AG09309 (cell line): ENCODE measurements around the gene IDH3G.

ENCODE experiments used
- DNase-seq: peaks from one replicate; pipeline ENCODE4 v3.0.0-alpha.2; 2010; ENCODE audit warnings: low read depth
- H3K4me3 ChIP-seq: 2 replicates; pipeline ENCODE4 v1.5.1; 2011; ENCODE audit warnings: mild to moderate bottlenecking, low read depth, low read length, moderate library complexity; ENCODE audit not compliant: control insufficient read depth
- TF ChIP-seq, protein P1 (sequence below): IDR thresholded peaks from 2 replicates; pipeline ENCODE4 v1.5.1; 2011; ENCODE audit warnings: mild to moderate bottlenecking, low read depth, low read length, inconsistent platforms; ENCODE audit not compliant: insufficient read depth, control insufficient read depth; ENCODE audit errors: missing control alignments

The IDH3G gene

DNA sequence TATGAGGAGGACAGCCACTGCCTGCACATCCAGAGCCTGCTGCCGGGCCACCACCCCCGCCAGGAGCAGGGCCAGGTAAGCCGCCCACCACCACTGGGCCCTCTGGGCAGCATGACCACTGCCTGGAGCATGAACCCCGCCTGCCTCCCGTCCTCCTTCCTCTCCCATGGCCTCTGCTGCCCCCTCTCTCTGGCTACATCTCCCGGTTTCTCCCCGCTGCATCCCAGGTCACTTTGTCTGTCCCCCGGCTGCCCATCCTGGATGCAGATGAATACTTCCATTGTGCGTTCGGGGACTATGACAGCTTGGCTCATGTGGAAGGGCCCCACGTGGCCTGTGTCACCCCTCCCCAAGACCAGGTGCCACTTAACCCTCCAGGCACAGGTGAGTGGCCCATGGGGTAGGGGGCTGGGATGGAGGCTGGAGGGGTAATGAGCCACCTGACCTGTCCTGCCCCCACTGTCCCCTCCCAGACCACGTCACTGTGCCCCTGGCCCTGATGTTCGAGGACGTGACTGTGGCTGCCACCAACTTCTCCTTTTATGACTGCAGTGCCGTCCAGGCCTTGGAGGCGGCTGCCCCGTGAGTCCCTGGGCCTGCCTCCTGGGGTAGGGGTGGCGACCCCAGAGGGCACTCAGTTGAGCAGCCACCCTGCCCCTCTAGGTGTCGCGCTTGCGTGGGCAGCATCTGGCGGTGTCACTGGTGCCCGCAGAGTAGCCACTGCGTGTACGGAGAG lies 24.1 kb downstream of the IDH3G start:
- no peak for DNase-seq
- TF ChIP-seq, protein P1, sequence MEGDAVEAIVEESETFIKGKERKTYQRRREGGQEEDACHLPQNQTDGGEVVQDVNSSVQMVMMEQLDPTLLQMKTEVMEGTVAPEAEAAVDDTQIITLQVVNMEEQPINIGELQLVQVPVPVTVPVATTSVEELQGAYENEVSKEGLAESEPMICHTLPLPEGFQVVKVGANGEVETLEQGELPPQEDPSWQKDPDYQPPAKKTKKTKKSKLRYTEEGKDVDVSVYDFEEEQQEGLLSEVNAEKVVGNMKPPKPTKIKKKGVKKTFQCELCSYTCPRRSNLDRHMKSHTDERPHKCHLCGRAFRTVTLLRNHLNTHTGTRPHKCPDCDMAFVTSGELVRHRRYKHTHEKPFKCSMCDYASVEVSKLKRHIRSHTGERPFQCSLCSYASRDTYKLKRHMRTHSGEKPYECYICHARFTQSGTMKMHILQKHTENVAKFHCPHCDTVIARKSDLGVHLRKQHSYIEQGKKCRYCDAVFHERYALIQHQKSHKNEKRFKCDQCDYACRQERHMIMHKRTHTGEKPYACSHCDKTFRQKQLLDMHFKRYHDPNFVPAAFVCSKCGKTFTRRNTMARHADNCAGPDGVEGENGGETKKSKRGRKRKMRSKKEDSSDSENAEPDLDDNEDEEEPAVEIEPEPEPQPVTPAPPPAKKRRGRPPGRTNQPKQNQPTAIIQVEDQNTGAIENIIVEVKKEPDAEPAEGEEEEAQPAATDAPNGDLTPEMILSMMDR, result no peak
- no peak overlapping the region for H3K4me3 ChIP-seq

DNA sequence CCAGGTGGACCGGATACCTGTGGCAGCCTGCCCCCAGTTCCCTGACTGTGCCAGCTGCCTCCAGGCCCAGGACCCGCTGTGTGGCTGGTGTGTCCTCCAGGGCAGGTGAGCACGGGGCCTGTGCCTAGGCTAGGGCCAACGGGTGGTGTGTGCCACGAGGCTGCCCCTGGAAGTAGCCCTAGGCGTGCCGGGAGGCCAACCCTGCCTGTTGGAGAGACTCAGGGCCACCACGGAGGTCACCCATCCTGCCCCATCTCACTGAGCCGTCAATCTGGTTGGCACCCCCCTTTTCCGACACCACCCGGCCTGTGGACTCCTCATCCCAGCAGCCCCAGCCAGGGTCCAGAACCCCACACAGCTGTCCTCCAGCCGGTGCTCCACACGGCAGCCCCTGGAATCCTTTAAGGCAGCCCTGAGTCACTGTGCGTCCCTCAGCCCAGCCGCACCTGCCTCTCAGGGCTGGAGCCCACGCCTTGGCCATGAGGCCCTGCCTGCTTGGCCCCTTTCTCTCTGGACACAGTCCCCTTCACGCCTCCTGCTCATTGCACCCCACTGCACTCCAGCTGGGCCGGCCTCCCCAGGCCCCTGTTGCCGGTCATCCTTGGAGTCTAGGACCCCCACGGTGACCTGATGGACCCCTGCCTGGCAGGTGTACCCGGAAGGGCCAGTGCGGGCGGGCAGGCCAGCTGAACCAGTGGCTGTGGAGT lies 24.9 kb downstream of the IDH3G start:
- TF ChIP-seq, protein P1, result no peak
- DNase-seq, result no peak
- H3K4me3 ChIP-seq, result no peak overlapping the region

DNA sequence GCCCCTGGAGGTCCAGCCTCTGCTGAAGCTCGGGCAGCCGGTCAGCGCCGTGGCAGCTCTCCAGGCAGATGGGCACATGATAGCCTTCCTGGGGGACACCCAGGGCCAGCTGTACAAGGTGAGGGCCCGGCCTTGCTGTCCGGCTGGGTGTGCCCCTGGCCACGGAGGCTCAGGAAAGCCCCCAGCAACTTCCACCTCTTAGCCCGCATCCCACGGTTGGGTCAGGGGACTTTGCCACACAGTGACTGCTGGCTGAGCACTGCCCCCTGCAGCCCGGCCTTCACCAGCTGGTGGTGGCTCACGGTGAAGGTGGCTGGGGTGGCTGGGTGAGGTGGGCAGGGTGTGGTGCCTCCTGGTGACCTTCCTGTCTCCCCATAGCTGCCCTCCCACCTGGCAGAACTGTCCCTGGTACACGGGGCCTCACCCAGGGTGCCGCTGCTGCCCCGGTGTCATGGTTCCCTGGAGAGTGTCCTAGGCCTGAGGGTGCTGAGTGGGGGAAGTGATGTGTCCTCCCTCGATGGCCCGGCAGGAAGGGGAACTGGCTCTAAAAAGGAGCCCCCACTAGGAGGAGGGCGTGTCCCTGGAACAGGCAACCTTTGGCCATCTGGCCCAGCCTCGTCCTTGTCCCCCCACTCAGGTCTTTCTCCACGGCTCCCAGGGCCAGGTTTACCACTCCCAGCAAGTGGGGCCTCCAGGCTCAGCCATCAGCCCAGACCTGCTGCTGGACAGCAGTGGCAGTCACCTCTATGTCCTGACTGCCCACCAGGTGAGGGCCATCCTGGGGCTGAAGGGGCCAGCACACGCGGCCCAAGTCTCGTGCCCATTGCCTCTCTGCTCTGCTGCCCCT lies 25.6 kb downstream of the IDH3G start:
- no peak overlapping the region for H3K4me3 ChIP-seq
- TF ChIP-seq, protein P1, result no peak
- DNase-seq, result no peak

DNA sequence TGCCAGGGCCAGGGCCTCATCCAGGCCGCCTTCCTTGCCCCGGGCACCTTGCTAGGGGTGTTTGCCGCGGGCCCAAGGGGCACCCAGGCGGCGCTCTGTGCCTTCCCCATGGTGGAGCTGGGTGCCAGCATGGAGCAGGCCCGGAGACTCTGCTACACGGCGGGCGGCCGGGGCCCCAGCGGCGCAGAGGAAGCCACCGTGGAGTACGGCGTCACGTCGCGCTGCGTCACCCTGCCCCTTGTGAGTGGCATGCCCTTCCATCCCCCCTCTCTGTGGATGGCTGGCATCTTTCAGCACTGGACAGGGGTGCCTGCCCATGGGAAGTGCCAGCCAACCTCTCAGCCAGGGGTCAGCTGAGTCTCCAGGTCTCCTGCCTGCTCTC lies 26.5 kb downstream of the IDH3G start:
- H3K4me3 ChIP-seq, result no peak overlapping the region
- TF ChIP-seq, protein P1, result no peak
- DNase-seq, result no peak

DNA sequence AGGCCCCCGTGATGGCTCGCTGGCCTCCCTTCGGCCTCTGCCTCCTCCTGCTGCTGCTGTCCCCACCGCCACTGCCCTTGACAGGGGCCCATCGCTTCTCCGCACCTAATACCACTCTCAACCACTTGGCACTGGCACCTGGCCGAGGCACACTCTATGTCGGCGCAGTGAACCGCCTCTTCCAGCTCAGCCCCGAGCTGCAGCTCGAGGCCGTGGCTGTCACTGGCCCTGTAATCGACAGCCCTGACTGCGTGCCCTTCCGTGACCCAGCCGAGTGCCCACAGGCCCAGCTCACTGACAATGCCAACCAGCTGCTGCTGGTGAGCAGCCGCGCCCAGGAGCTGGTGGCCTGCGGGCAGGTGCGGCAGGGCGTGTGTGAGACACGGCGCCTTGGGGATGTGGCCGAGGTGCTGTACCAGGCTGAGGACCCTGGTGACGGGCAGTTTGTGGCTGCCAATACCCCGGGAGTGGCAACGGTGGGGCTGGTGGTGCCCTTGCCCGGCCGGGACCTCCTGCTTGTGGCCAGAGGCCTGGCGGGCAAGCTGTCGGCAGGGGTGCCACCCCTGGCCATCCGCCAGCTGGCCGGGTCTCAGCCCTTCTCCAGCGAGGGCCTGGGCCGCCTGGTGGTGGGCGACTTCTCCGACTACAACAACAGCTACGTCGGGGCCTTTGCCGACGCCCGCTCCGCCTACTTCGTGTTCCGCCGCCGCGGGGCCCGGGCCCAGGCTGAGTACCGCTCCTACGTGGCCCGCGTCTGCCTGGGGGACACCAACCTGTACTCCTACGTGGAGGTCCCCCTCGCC lies 27.1 kb downstream of the IDH3G start:
- H3K4me3 ChIP-seq, result no peak overlapping the region; the same call in 1 of the 2 replicates
- TF ChIP-seq, protein P1, result no peak
- DNase-seq, result no peak
